RWPE2 (cell line): ENCODE data around the gene C4orf36.
A peak's percentile ranks its signal among the peaks of the same experiment; 100 is the strongest.

Experiments
- ATAC-seq: fragments of 200-7000 bp; cut with Tn5 transposase; 3 replicates; pipeline ENCODE4 v1.9.1; 2021; ENCODE audit warnings: low read depth
- DNase-seq: peaks from one replicate; pipeline ENCODE4 v3.0.0-alpha.2; 2020; ENCODE audit warnings: low spot score
- H3K27ac ChIP-seq: fragments of 450-650 bp; 2 replicates; pipeline ENCODE4 v1.5.1; 2017; ENCODE audit warnings: mild to moderate bottlenecking; ENCODE audit not compliant: poor library complexity, severe bottlenecking
- H3K27me3 ChIP-seq: fragments of 250-450 bp; sonication (Bioruptor Pico); 2 replicates; pipeline ENCODE4 v1.5.1; 2021; ENCODE audit warnings: mild to moderate bottlenecking, moderate library complexity; ENCODE audit not compliant: insufficient read depth, poor library complexity, severe bottlenecking
- H3K36me3 ChIP-seq: fragments of 250-450 bp; sonication (Bioruptor Pico); 2 replicates; pipeline ENCODE4 v1.5.1; 2020; ENCODE audit warnings: low read depth, mild to moderate bottlenecking, moderate library complexity
- H3K4me1 ChIP-seq: fragments of 250-450 bp; sonication (Bioruptor Pico); 2 replicates; pipeline ENCODE4 v1.5.1; 2021; ENCODE audit warnings: mild to moderate bottlenecking, moderate library complexity; ENCODE audit not compliant: insufficient read depth, poor library complexity, severe bottlenecking
- H3K4me3 ChIP-seq: fragments of 250-450 bp; sonication (Bioruptor Pico); 2 replicates; pipeline ENCODE4 v1.5.1; 2021; ENCODE audit warnings: mild to moderate bottlenecking, moderate library complexity; ENCODE audit not compliant: severe bottlenecking
- H3K9me3 ChIP-seq: fragments of 250-450 bp; sonication (Bioruptor Pico); 2 replicates; pipeline ENCODE4 v1.5.1; 2021; ENCODE audit warnings: mild to moderate bottlenecking, moderate library complexity; ENCODE audit not compliant: severe bottlenecking
- TF ChIP-seq, protein P1 (sequence below): fragments of 450-650 bp; IDR thresholded peaks from one replicate; pipeline ENCODE4 v1.5.1; 2017; ENCODE audit warnings: mild to moderate bottlenecking, moderate library complexity; ENCODE audit not compliant: poor library complexity, severe bottlenecking

Gene C4orf36

GRCh38 chr4:86935853-86936733 lies 43.9 kb upstream of the C4orf36 start:
- no peaks in the 10 kb centered on the region for H3K27me3 ChIP-seq
- H3K27ac ChIP-seq: peak overlapping the region; percentile 86
- H3K4me3 ChIP-seq: peak overlapping the region; percentile 88
- no peaks in the 10 kb centered on the region for H3K9me3 ChIP-seq
- DNase-seq (no peak), ATAC-seq (peak; percentile 66)
- no peaks in the 10 kb centered on the region for H3K36me3 ChIP-seq
- H3K4me1 ChIP-seq: peaks cover 24% of the 10 kb centered on the region
- TF ChIP-seq, protein P1, sequence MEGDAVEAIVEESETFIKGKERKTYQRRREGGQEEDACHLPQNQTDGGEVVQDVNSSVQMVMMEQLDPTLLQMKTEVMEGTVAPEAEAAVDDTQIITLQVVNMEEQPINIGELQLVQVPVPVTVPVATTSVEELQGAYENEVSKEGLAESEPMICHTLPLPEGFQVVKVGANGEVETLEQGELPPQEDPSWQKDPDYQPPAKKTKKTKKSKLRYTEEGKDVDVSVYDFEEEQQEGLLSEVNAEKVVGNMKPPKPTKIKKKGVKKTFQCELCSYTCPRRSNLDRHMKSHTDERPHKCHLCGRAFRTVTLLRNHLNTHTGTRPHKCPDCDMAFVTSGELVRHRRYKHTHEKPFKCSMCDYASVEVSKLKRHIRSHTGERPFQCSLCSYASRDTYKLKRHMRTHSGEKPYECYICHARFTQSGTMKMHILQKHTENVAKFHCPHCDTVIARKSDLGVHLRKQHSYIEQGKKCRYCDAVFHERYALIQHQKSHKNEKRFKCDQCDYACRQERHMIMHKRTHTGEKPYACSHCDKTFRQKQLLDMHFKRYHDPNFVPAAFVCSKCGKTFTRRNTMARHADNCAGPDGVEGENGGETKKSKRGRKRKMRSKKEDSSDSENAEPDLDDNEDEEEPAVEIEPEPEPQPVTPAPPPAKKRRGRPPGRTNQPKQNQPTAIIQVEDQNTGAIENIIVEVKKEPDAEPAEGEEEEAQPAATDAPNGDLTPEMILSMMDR: no peak

DNA sequence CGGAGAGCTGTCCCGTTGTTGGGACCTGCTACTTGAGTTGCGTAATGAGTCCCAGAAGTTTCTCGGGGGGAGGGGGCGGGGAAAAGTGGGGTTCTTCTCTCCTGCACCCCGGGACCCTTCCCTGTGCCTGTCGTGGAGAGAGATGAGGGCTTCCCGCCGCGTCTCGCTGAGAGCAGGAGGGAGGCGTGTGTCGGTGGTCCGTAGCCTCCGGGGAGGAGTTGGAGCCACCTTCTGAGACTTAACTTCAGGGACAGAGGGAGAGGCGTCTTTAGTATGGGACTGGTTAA lies 43.3 kb upstream of the C4orf36 start:
- peak overlapping the region; percentile 86 for H3K27ac ChIP-seq
- TF ChIP-seq, protein P1: no peak
- ATAC-seq (no peak), DNase-seq (no peak)
- no peaks in the 10 kb centered on the region for H3K27me3 ChIP-seq
- H3K4me1 ChIP-seq: peaks cover 24% of the 10 kb centered on the region
- H3K9me3 ChIP-seq: no peaks in the 10 kb centered on the region
- H3K4me3 ChIP-seq: peak overlapping the region; percentile 88
- no peaks in the 10 kb centered on the region for H3K36me3 ChIP-seq

DNA sequence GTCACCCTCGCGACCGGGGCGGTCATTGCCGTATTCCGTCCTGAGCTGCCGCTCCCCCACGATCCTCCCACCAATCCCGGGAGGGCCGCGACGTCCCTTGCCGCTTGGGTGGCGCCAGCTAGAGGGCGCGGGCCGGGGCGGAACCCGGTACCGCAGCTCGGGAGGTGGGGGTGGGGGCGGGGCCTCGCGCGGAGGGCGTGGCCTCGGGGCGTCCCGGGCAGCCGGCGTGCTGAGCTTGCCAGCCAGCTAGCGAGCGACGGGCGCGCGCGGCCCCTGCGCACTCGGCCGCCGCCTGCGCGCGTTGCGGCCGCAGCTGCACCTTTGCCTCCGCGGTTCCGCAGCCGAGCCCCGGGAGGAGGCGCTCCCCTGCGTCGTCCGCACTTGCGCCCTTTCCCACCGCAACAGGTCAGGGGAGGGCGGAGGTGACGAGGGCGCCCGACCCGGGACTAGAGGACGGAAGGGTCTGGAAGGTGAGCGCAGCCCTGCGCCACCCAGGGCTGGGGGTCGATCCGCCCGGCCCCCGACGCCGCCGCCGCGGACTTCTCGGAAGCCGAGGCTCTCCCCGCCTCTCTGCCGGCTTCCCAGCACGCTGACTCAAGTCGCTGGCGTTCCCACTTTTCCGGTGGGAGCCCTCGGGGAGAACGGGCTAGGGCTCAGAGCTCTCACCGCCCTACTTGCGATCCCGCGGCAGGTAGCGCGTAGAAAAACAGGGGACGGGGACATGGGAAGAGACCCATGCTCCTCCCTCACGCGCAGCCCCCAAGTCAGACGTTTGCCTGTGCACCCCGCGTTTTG lies 42.7 kb upstream of the C4orf36 start, which contains the start of gene AFF1:
Gene AFF1 (plus strand): TSS at position 241 of the 795 bp plus-strand sequence. CDS start 13,523 bp downstream, outside the sequence.
- Histone ChIP-seq H3K4me3 (peak within 1 kb of the TSS; percentile 88), H3K9me3 (no peaks in the 10 kb centered on the region), H3K36me3 (no peaks in the 10 kb centered on the region), H3K27ac (peak within 1 kb of the TSS; percentile 86), H3K27me3 (no peaks in the 10 kb centered on the region), H3K4me1 (peaks cover 24% of the 10 kb centered on the region)
- ATAC-seq (peak; percentile 68), DNase-seq (peak; percentile 91)
- TF ChIP-seq, protein P1: peak; percentile 55

- H3K27me3 ChIP-seq: no peaks in the 10 kb centered on the region
- no peaks in the 10 kb centered on the region for H3K9me3 ChIP-seq
- no peak for ATAC-seq
- H3K36me3 ChIP-seq: no peaks in the 10 kb centered on the region
- peak overlapping the region; percentile 88 for H3K4me3 ChIP-seq
- peak overlapping the region; percentile 86 for H3K27ac ChIP-seq
- peaks cover 22% of the 10 kb centered on the region for H3K4me1 ChIP-seq
- TF ChIP-seq, protein P1: no peak
- DNase-seq: no peak
These were observed 42.0 kb upstream of the C4orf36 start for GRCh38 chr4:86934147-86934770.
